ENCODE measurements around the gene FLOT2.

DNA sequence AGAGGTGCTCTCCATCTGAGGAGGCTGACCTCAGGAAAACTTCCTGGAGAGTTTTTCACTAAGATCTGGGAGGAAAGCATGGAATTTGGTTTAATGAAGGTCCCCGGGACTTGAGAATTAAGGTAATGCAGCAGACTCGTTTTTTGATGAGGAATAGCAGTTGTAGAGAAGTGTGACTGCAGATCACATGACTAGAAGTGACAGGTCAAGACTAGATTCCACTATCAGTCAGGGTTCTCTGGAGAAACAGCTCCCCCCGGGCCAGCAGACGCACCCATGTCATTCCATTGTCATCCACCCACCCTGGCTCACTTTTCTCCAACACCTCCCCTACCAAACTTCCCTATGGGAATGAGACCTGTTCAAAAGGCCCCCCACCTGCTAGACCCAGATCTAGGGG, 7.3 kb upstream of the FLOT2 start:
- TF ChIP-seq, protein P1, sequence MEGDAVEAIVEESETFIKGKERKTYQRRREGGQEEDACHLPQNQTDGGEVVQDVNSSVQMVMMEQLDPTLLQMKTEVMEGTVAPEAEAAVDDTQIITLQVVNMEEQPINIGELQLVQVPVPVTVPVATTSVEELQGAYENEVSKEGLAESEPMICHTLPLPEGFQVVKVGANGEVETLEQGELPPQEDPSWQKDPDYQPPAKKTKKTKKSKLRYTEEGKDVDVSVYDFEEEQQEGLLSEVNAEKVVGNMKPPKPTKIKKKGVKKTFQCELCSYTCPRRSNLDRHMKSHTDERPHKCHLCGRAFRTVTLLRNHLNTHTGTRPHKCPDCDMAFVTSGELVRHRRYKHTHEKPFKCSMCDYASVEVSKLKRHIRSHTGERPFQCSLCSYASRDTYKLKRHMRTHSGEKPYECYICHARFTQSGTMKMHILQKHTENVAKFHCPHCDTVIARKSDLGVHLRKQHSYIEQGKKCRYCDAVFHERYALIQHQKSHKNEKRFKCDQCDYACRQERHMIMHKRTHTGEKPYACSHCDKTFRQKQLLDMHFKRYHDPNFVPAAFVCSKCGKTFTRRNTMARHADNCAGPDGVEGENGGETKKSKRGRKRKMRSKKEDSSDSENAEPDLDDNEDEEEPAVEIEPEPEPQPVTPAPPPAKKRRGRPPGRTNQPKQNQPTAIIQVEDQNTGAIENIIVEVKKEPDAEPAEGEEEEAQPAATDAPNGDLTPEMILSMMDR (IDR thresholded peaks at IDR 0.05), result no peak
- TF ChIP-seq POLR2A (IDR thresholded peaks at IDR 0.05), result no peak
